Upper lobe of left lung (tissue), 4 donors: ENCODE results near the gene OPCML.

ENCODE experiments used
- EP300 ChIP-seq, 4 donors: sonication (generic); formaldehyde crosslinking; IDR thresholded peaks; one replicate each; pipeline ENCODE4 v1.5.1; 2017; ENCODE audit warnings: antibody characterized with exemption in 4 of 4, control low read depth in 2 of 4
- POLR2A ChIP-seq, 4 donors: fragments of 450-650 bp; IDR thresholded peaks; one replicate each; pipeline ENCODE4 v1.5.1; 2016 to 2017; ENCODE audit warnings: antibody characterized with exemption in 4 of 4, mild to moderate bottlenecking in 2 of 4
- TF ChIP-seq, protein P1 (sequence below), 6 experiments: fragments of 450-650 bp in 4 of 6; fragments of 200-600 bp in 2 of 6; sonication (generic) in 2 of 6; IDR thresholded peaks; one replicate each; pipeline ENCODE4 v1.5.1; 2016 to 2019; ENCODE audit warnings: antibody characterized with exemption in 6 of 6

GRCh38 chr11:133014337-133014736 lies 518.0 kb downstream of the OPCML start:
- TF ChIP-seq, protein P1, sequence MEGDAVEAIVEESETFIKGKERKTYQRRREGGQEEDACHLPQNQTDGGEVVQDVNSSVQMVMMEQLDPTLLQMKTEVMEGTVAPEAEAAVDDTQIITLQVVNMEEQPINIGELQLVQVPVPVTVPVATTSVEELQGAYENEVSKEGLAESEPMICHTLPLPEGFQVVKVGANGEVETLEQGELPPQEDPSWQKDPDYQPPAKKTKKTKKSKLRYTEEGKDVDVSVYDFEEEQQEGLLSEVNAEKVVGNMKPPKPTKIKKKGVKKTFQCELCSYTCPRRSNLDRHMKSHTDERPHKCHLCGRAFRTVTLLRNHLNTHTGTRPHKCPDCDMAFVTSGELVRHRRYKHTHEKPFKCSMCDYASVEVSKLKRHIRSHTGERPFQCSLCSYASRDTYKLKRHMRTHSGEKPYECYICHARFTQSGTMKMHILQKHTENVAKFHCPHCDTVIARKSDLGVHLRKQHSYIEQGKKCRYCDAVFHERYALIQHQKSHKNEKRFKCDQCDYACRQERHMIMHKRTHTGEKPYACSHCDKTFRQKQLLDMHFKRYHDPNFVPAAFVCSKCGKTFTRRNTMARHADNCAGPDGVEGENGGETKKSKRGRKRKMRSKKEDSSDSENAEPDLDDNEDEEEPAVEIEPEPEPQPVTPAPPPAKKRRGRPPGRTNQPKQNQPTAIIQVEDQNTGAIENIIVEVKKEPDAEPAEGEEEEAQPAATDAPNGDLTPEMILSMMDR (IDR thresholded peaks at IDR 0.05) = no peak
- TF ChIP-seq EP300 (IDR thresholded peaks at IDR 0.05) (no peak), POLR2A (IDR thresholded peaks at IDR 0.05) (no peak)
